HG03103 (cell line): ENCODE results near the gene NXN.
"Not testable (repeated sequence)": the region's sequence is repeated elsewhere in the genome, so short reads cannot be mapped to it uniquely, and the experiment has no call there.

ENCODE experiments used
- ATAC-seq: cut with Tn5 transposase; IDR thresholded peaks from one replicate; pipeline ENCODE4 v1.9.1; 2021; ENCODE audit warnings: low read depth; ENCODE audit not compliant: unreplicated experiment

The NXN gene

GRCh38 chr17:924306-924705 lies 55.3 kb downstream of the NXN start:
- ATAC-seq = not testable (repeated sequence)

- ATAC-seq = no peak
Measured at GRCh38 chr17:923633-924032, 55.9 kb downstream of the NXN start.

- no peak for ATAC-seq
Measured at GRCh38 chr17:921161-921560, 58.4 kb downstream of the NXN start.

GRCh38 chr17:920190-920589 lies 59.4 kb downstream of the NXN start:
- no peak for ATAC-seq

GRCh38 chr17:917941-918740 lies 61.4 kb downstream of the NXN start:
- no peak for ATAC-seq

GRCh38 chr17:917391-917811 lies 62.2 kb downstream of the NXN start:
- no peak for ATAC-seq

- ATAC-seq = no peak
Measured at GRCh38 chr17:916315-916714, 63.3 kb downstream of the NXN start.

GRCh38 chr17:915538-916201 lies 63.9 kb downstream of the NXN start:
- no peak for ATAC-seq

GRCh38 chr17:914561-914960 lies 65.0 kb downstream of the NXN start:
- no peak for ATAC-seq

- ATAC-seq = no peak
Measured at GRCh38 chr17:913207-913606, 66.4 kb downstream of the NXN start.

- no peak for ATAC-seq
Measured at GRCh38 chr17:909642-910323, 69.8 kb downstream of the NXN start.

GRCh38 chr17:907725-908124 lies 71.9 kb downstream of the NXN start:
- ATAC-seq = no peak

- not testable (repeated sequence) for ATAC-seq
Measured at GRCh38 chr17:905708-906107, 73.9 kb downstream of the NXN start.

- ATAC-seq = no peak
Measured at GRCh38 chr17:903691-904481, 75.7 kb downstream of the NXN start.

GRCh38 chr17:902463-902862 lies 77.1 kb downstream of the NXN start:
- no peak for ATAC-seq

GRCh38 chr17:901964-902363 lies 77.6 kb downstream of the NXN start:
- no peak for ATAC-seq

GRCh38 chr17:901191-901950 lies 78.2 kb downstream of the NXN start:
- no peak for ATAC-seq

- no peak for ATAC-seq
Measured at GRCh38 chr17:900336-900934, 79.1 kb downstream of the NXN start.

GRCh38 chr17:897970-898619 lies 81.5 kb downstream of the NXN start:
- ATAC-seq = no peak
